Gastroesophageal sphincter (tissue), 3 donors: Measurements from ENCODE around the gene XPNPEP2.
"Not testable (repeated sequence)": the region's sequence is repeated elsewhere in the genome, so short reads cannot be mapped to it uniquely, and the experiment has no call there.

Experiments used
- EP300 ChIP-seq: sonication (generic); formaldehyde crosslinking; IDR thresholded peaks from one replicate; pipeline ENCODE4 v1.6.1; 2017; ENCODE audit warnings: antibody characterized with exemption, mild to moderate bottlenecking
- POLR2A ChIP-seq, 2 donors: fragments of 450-650 bp; IDR thresholded peaks; one replicate each; pipeline ENCODE4 v1.6.1; 2017; ENCODE audit warnings: antibody characterized with exemption in 2 of 2, mild to moderate bottlenecking in 2 of 2, moderate library complexity in 1 of 2
- TF ChIP-seq, protein P1 (sequence below), 4 experiments: fragments of 200-600 bp in 2 of 4; fragments of 450-650 bp in 2 of 4; sonication (generic) in 1 of 4; IDR thresholded peaks; one replicate each; pipeline ENCODE4 v1.5.1; 2017 to 2019; ENCODE audit warnings: antibody characterized with exemption in 4 of 4, mild to moderate bottlenecking in 2 of 4, moderate library complexity in 2 of 4

DNA sequence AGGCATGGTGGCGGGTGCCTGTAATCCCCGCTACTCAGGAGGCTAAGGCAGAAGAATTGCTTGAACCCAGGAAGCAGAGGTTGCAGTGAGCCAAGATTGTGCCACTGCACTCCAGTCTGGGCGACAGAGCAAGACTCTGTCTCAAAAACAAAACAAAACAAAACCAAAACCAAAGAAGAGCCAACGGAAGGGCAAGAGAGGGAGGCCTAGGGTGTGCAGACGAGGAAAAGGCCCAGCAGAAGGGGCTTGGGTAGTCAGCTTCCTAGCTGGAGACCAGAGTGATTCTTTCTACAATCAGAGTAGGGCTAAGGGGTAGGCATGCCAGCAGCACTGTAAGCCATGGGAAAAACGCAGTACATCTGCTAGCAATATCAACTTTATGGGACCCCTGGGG lies 4.0 kb downstream of the XPNPEP2 start:
- TF ChIP-seq, protein P1, sequence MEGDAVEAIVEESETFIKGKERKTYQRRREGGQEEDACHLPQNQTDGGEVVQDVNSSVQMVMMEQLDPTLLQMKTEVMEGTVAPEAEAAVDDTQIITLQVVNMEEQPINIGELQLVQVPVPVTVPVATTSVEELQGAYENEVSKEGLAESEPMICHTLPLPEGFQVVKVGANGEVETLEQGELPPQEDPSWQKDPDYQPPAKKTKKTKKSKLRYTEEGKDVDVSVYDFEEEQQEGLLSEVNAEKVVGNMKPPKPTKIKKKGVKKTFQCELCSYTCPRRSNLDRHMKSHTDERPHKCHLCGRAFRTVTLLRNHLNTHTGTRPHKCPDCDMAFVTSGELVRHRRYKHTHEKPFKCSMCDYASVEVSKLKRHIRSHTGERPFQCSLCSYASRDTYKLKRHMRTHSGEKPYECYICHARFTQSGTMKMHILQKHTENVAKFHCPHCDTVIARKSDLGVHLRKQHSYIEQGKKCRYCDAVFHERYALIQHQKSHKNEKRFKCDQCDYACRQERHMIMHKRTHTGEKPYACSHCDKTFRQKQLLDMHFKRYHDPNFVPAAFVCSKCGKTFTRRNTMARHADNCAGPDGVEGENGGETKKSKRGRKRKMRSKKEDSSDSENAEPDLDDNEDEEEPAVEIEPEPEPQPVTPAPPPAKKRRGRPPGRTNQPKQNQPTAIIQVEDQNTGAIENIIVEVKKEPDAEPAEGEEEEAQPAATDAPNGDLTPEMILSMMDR (IDR thresholded peaks at IDR 0.05), result not testable (repeated sequence)
- TF ChIP-seq EP300; POLR2A (IDR thresholded peaks at IDR 0.05): not testable (repeated sequence)
